ENCODE data around the gene ASH1L. TPM values are rescaled to one million over a fixed set of nuclear protein-coding genes. Genes with fewer than 3 reads are reported as not detected.
"Not testable (repeated sequence)": the region's sequence is repeated elsewhere in the genome, so short reads cannot be mapped to it uniquely, and the experiment has no call there.

ASH1L gene
- total RNA-seq, 1 donor from 2014 or later: 44.0 TPM

GRCh38 chr1:155442431-155442830, 120.2 kb downstream of the ASH1L start:
- peaks cover 12% of the 10 kb centered on the region for H3K36me3 Mint-ChIP-seq (ENCODE audit: low read depth)
- H3K4me3 Mint-ChIP-seq; H3K27me3 Mint-ChIP-seq (ENCODE audit: insufficient read depth); DNase-seq (ENCODE audit: low spot score); H3K4me1 Mint-ChIP-seq (ENCODE audit: low read depth); H3K27ac Mint-ChIP-seq; H3K9me3 Mint-ChIP-seq: not testable (repeated sequence)
- intact Hi-C loops (cut with micrococcal nuclease): loop anchor here (5.0 kb wide), 1 partner anchor 35 kb away; no protein-coding TSS in a partner anchor

- Mint-ChIP-seq H3K27ac (no peak overlapping the region), H3K4me1 (ENCODE audit: low read depth) (no peaks in the 10 kb centered on the region), H3K27me3 (ENCODE audit: insufficient read depth) (no peaks in the 10 kb centered on the region), H3K4me3 (no peak overlapping the region), H3K9me3 (no peaks in the 10 kb centered on the region), H3K36me3 (ENCODE audit: low read depth) (peaks cover 24% of the 10 kb centered on the region)
- intact Hi-C loops (cut with micrococcal nuclease): no loop called here
- DNase-seq (ENCODE audit: low spot score): no peak
Measured at GRCh38 chr1:155437405-155437804, 125.2 kb downstream of the ASH1L start.

GRCh38 chr1:155433831-155434389, 128.7 kb downstream of the ASH1L start:
- H3K4me3 Mint-ChIP-seq; H3K9me3 Mint-ChIP-seq; intact Hi-C loops (cut with micrococcal nuclease); H3K4me1 Mint-ChIP-seq (ENCODE audit: low read depth); H3K27ac Mint-ChIP-seq; DNase-seq (ENCODE audit: low spot score); H3K27me3 Mint-ChIP-seq (ENCODE audit: insufficient read depth): not testable (repeated sequence)
- peaks cover 27% of the 10 kb centered on the region for H3K36me3 Mint-ChIP-seq (ENCODE audit: low read depth)

- H3K4me3 Mint-ChIP-seq; H3K9me3 Mint-ChIP-seq; H3K27me3 Mint-ChIP-seq (ENCODE audit: insufficient read depth); H3K4me1 Mint-ChIP-seq (ENCODE audit: low read depth); intact Hi-C loops (cut with micrococcal nuclease); H3K27ac Mint-ChIP-seq; DNase-seq (ENCODE audit: low spot score): not testable (repeated sequence)
- peaks cover 20% of the 10 kb centered on the region for H3K36me3 Mint-ChIP-seq (ENCODE audit: low read depth)
Measured at GRCh38 chr1:155433128-155433830, 129.3 kb downstream of the ASH1L start.

GRCh38 chr1:155424091-155424490, 138.5 kb downstream of the ASH1L start:
- H3K4me1 Mint-ChIP-seq (ENCODE audit: low read depth): peaks cover 5% of the 10 kb centered on the region
- intact Hi-C loops (cut with micrococcal nuclease): no loop called here
- H3K9me3 Mint-ChIP-seq: no peaks in the 10 kb centered on the region
- no peak overlapping the region for H3K4me3 Mint-ChIP-seq
- no peaks in the 10 kb centered on the region for H3K27me3 Mint-ChIP-seq (ENCODE audit: insufficient read depth)
- no peak overlapping the region for H3K27ac Mint-ChIP-seq
- DNase-seq (ENCODE audit: low spot score): no peak
- H3K36me3 Mint-ChIP-seq (ENCODE audit: low read depth): peaks cover 9% of the 10 kb centered on the region

- no peaks in the 10 kb centered on the region for H3K9me3 Mint-ChIP-seq
- H3K4me1 Mint-ChIP-seq (ENCODE audit: low read depth): peaks cover 5% of the 10 kb centered on the region
- H3K27me3 Mint-ChIP-seq (ENCODE audit: insufficient read depth): no peaks in the 10 kb centered on the region
- peaks cover 7% of the 10 kb centered on the region for H3K36me3 Mint-ChIP-seq (ENCODE audit: low read depth)
- H3K4me3 Mint-ChIP-seq: no peak overlapping the region
- no peak for DNase-seq (ENCODE audit: low spot score)
- intact Hi-C loops (cut with micrococcal nuclease): no loop called here
- no peak overlapping the region for H3K27ac Mint-ChIP-seq
Measured at GRCh38 chr1:155420788-155421187, 141.8 kb downstream of the ASH1L start.

- H3K27me3 Mint-ChIP-seq (ENCODE audit: insufficient read depth); H3K4me3 Mint-ChIP-seq; H3K9me3 Mint-ChIP-seq; H3K27ac Mint-ChIP-seq; intact Hi-C loops (cut with micrococcal nuclease); DNase-seq (ENCODE audit: low spot score): not testable (repeated sequence)
- peaks cover 16% of the 10 kb centered on the region for H3K36me3 Mint-ChIP-seq (ENCODE audit: low read depth)
- peaks cover 28% of the 10 kb centered on the region for H3K4me1 Mint-ChIP-seq (ENCODE audit: low read depth)
Measured at GRCh38 chr1:155411840-155412239, 150.8 kb downstream of the ASH1L start.

GRCh38 chr1:155410931-155411330, 151.7 kb downstream of the ASH1L start:
- intact Hi-C loops (cut with micrococcal nuclease): no loop called here
- H3K9me3 Mint-ChIP-seq: no peaks in the 10 kb centered on the region
- DNase-seq (ENCODE audit: low spot score): no peak
- H3K4me1 Mint-ChIP-seq (ENCODE audit: low read depth): peaks cover 28% of the 10 kb centered on the region
- peak overlapping the region; percentile 68 for H3K27ac Mint-ChIP-seq
- no peaks in the 10 kb centered on the region for H3K27me3 Mint-ChIP-seq (ENCODE audit: insufficient read depth)
- H3K36me3 Mint-ChIP-seq (ENCODE audit: low read depth): peaks cover 16% of the 10 kb centered on the region
- H3K4me3 Mint-ChIP-seq: no peak overlapping the region

- Mint-ChIP-seq H3K4me1 (ENCODE audit: low read depth) (peaks cover 6% of the 10 kb centered on the region), H3K9me3 (no peaks in the 10 kb centered on the region), H3K4me3 (no peak overlapping the region), H3K27ac (no peak overlapping the region), H3K36me3 (ENCODE audit: low read depth) (peaks cover 32% of the 10 kb centered on the region), H3K27me3 (ENCODE audit: insufficient read depth) (no peaks in the 10 kb centered on the region)
- intact Hi-C loops (cut with micrococcal nuclease): no loop called here
- DNase-seq (ENCODE audit: low spot score): no peak
Measured at GRCh38 chr1:155396874-155397476, 165.6 kb downstream of the ASH1L start.

GRCh38 chr1:155392898-155393411, 169.6 kb downstream of the ASH1L start:
- H3K36me3 Mint-ChIP-seq (ENCODE audit: low read depth): peaks cover 30% of the 10 kb centered on the region
- no peaks in the 10 kb centered on the region for H3K9me3 Mint-ChIP-seq
- no peaks in the 10 kb centered on the region for H3K4me1 Mint-ChIP-seq (ENCODE audit: low read depth)
- no peak overlapping the region for H3K4me3 Mint-ChIP-seq
- intact Hi-C loops (cut with micrococcal nuclease): no loop called here
- no peak for DNase-seq (ENCODE audit: low spot score)
- no peaks in the 10 kb centered on the region for H3K27me3 Mint-ChIP-seq (ENCODE audit: insufficient read depth)
- H3K27ac Mint-ChIP-seq: no peak overlapping the region

- Mint-ChIP-seq H3K27ac (no peak overlapping the region), H3K4me3 (no peak overlapping the region), H3K27me3 (ENCODE audit: insufficient read depth) (no peaks in the 10 kb centered on the region), H3K9me3 (no peaks in the 10 kb centered on the region), H3K36me3 (ENCODE audit: low read depth) (peaks cover 34% of the 10 kb centered on the region), H3K4me1 (ENCODE audit: low read depth) (no peaks in the 10 kb centered on the region)
- no peak for DNase-seq (ENCODE audit: low spot score)
- intact Hi-C loops (cut with micrococcal nuclease): no loop called here
Measured at GRCh38 chr1:155389826-155390225, 172.8 kb downstream of the ASH1L start.

GRCh38 chr1:155385836-155386235, 176.8 kb downstream of the ASH1L start:
- H3K27me3 Mint-ChIP-seq (ENCODE audit: insufficient read depth); intact Hi-C loops (cut with micrococcal nuclease); DNase-seq (ENCODE audit: low spot score); H3K27ac Mint-ChIP-seq; H3K4me1 Mint-ChIP-seq (ENCODE audit: low read depth); H3K4me3 Mint-ChIP-seq; H3K9me3 Mint-ChIP-seq: not testable (repeated sequence)
- H3K36me3 Mint-ChIP-seq (ENCODE audit: low read depth): peaks cover 33% of the 10 kb centered on the region

GRCh38 chr1:155383406-155383805, 179.2 kb downstream of the ASH1L start:
- H3K9me3 Mint-ChIP-seq: no peaks in the 10 kb centered on the region
- peaks cover 7% of the 10 kb centered on the region for H3K4me1 Mint-ChIP-seq (ENCODE audit: low read depth)
- no peak overlapping the region for H3K4me3 Mint-ChIP-seq
- no peak overlapping the region for H3K27ac Mint-ChIP-seq
- intact Hi-C loops (cut with micrococcal nuclease): no loop called here
- no peak for DNase-seq (ENCODE audit: low spot score)
- peaks cover 33% of the 10 kb centered on the region for H3K36me3 Mint-ChIP-seq (ENCODE audit: low read depth)
- H3K27me3 Mint-ChIP-seq (ENCODE audit: insufficient read depth): no peaks in the 10 kb centered on the region
